CD14-positive monocyte (primary cell): ENCODE results near the gene PLXND1. TPM values are rescaled to one million over a fixed set of nuclear protein-coding genes. Genes with fewer than 3 reads are reported as not detected.

Source experiments
- DNase-seq, 3 donors: peaks; one replicate each; pipeline ENCODE4 v3.0.0-alpha.2; 2011 to 2022
- H2AFZ ChIP-seq: 2 replicates; pipeline ENCODE4 v1.6.0; 2012; ENCODE audit warnings: mild to moderate bottlenecking, low read depth, low read length, inconsistent platforms; ENCODE audit not compliant: insufficient read depth, poor library complexity, severe bottlenecking
- H3K27ac ChIP-seq, 2 donors: 1 replicate in 1 of 2; 2 replicates in 1 of 2; pipeline ENCODE4 v1.5.1; 2012 to 2013; ENCODE audit warnings: low read length in 2 of 2, control low read depth in 1 of 2, inconsistent platforms in 1 of 2, low read depth in 1 of 2, mild to moderate bottlenecking in 1 of 2
- H3K27me3 ChIP-seq, 2 donors: one replicate each; pipeline versions ENCODE4 v1.6.0 to v1.6.1; 2011 to 2013; ENCODE audit warnings: low read length in 2 of 2; ENCODE audit not compliant: control insufficient read depth in 2 of 2, insufficient read depth in 2 of 2
- H3K36me3 ChIP-seq, 2 donors: replicated peaks in 1 of 2; 1 replicate in 1 of 2; 2 replicates in 1 of 2; pipeline versions ENCODE4 v1.5.1 to v1.6.1; 2012 to 2013; ENCODE audit warnings: low read length in 2 of 2, control low read depth in 1 of 2, inconsistent platforms in 1 of 2, mild to moderate bottlenecking in 1 of 2; ENCODE audit not compliant: insufficient read depth in 2 of 2, control insufficient read depth in 1 of 2
- H3K4me1 ChIP-seq, 2 donors: 1 replicate in 1 of 2; 2 replicates in 1 of 2; pipeline versions ENCODE4 v1.5.1 to v1.6.1; 2012 to 2013; ENCODE audit warnings: low read length in 2 of 2, control low read depth in 1 of 2, inconsistent platforms in 1 of 2, mild to moderate bottlenecking in 1 of 2, moderate library complexity in 1 of 2; ENCODE audit not compliant: insufficient read depth in 2 of 2, control insufficient read depth in 1 of 2
- H3K4me2 ChIP-seq: replicated peaks from 2 replicates; pipeline ENCODE3; 2012; ENCODE audit warnings: low read length, moderate library complexity, mild to moderate bottlenecking; ENCODE audit not compliant: poor library complexity, severe bottlenecking; ENCODE audit errors: extremely low read depth
- H3K4me3 ChIP-seq, 3 experiments: fragments of 200-600 bp in 1 of 3; sonication (generic) in 1 of 3; replicated peaks in 1 of 3; 1 replicate in 2 of 3; 2 replicates in 1 of 3; pipeline ENCODE4 v1.5.1; 2011 to 2013; ENCODE audit warnings: low read length in 3 of 3, mild to moderate bottlenecking in 3 of 3, control low read depth in 2 of 3, low read depth in 2 of 3, inconsistent platforms in 1 of 3, moderate library complexity in 1 of 3
- H3K79me2 ChIP-seq: 2 replicates; pipeline ENCODE4 v1.6.0; 2012; ENCODE audit warnings: mild to moderate bottlenecking, control low read depth, inconsistent platforms, low read length, moderate library complexity; ENCODE audit not compliant: insufficient read depth
- H3K9ac ChIP-seq: 2 replicates; pipeline ENCODE4 v1.6.0; 2017; ENCODE audit warnings: low read length, mild to moderate bottlenecking; ENCODE audit not compliant: insufficient read depth, poor library complexity, severe bottlenecking
- H3K9me3 ChIP-seq, 2 donors: replicated peaks in 1 of 2; 1 replicate in 1 of 2; 2 replicates in 1 of 2; pipeline versions ENCODE4 v1.5.1 to v1.6.1; 2012 to 2013; ENCODE audit warnings: low read length in 2 of 2, control low read depth in 1 of 2; ENCODE audit not compliant: control insufficient read depth in 1 of 2, insufficient read depth in 1 of 2
- H4K20me1 ChIP-seq: 2 replicates; pipeline ENCODE4 v1.6.0; 2012; ENCODE audit warnings: mild to moderate bottlenecking, low read length, control low read depth, moderate library complexity; ENCODE audit not compliant: insufficient read depth
- H3K27ac Mint-ChIP-seq, 7 donors: one replicate each; pipeline ENCODE4 v1.8.0; 2020; ENCODE audit warnings: mild to moderate bottlenecking in 7 of 7, mixed read lengths in 7 of 7, moderate library complexity in 6 of 7, inconsistent platforms in 2 of 7
- H3K27me3 Mint-ChIP-seq, 3 donors: one replicate each; pipeline ENCODE4 v1.8.0; 2021 to 2022; ENCODE audit warnings: low read depth in 3 of 3, mild to moderate bottlenecking in 3 of 3, mixed read lengths in 3 of 3, moderate library complexity in 3 of 3, inconsistent platforms in 1 of 3
- H3K36me3 Mint-ChIP-seq, 2 donors: one replicate each; pipeline ENCODE4 v1.8.0; 2020; ENCODE audit warnings: mixed read lengths in 2 of 2, inconsistent platforms in 1 of 2, mild to moderate bottlenecking in 1 of 2
- H3K4me1 Mint-ChIP-seq: one replicate; pipeline ENCODE4 v1.8.0; 2020; ENCODE audit warnings: mild to moderate bottlenecking, mixed read lengths
- H3K4me3 Mint-ChIP-seq, 2 donors: one replicate each; pipeline ENCODE4 v1.8.0; 2020; ENCODE audit warnings: mild to moderate bottlenecking in 2 of 2, mixed read lengths in 2 of 2, moderate library complexity in 1 of 2
- H3K9me3 Mint-ChIP-seq, 7 donors: one replicate each; pipeline ENCODE4 v1.8.0; 2020 to 2022; ENCODE audit warnings: mixed read lengths in 7 of 7, mild to moderate bottlenecking in 6 of 7, moderate library complexity in 6 of 7, inconsistent platforms in 2 of 7
- CTCF ChIP-seq: fragments of 200-600 bp; IDR thresholded peaks from one replicate; pipeline ENCODE4 v1.8.0; 2022; ENCODE audit warnings: antibody characterized with exemption, mild to moderate bottlenecking
- WGBS: methylation state at CpG from one replicate; pipeline ENCODE4 v1.1.5; 2013; ENCODE audit warnings: missing lambda C conversion rate; ENCODE audit not compliant: insufficient coverage; 5-methylcytosine and 5-hydroxymethylcytosine counted together
- intact Hi-C, 2 donors: fragments of 100-400 bp; cut with micrococcal nuclease; formaldehyde crosslinking; loops; one replicate each; pipeline versions ENCODE4 v1.15.0 to v1.15.1; 2023
- polyA plus RNA-seq, 3 donors: library from polyadenylated mRNA; depleted of rRNA in 1 of 3; unstranded in 2 of 3; stranded (reverse) in 1 of 3; fragments of 300-500 nt in 2 of 3; fragments of >200 nt in 1 of 3; fragmentation: Illumina TruSeq in 2 of 3; gene quantifications; 1 replicate in 2 of 3; 2 replicates in 1 of 3; pipeline ENCODE4 v1.2.3, GENCODE V29; 2012 to 2021

The PLXND1 gene
- polyA plus RNA-seq, 3 donors = 7.1 to 170 (median 9.9) TPM

DNA sequence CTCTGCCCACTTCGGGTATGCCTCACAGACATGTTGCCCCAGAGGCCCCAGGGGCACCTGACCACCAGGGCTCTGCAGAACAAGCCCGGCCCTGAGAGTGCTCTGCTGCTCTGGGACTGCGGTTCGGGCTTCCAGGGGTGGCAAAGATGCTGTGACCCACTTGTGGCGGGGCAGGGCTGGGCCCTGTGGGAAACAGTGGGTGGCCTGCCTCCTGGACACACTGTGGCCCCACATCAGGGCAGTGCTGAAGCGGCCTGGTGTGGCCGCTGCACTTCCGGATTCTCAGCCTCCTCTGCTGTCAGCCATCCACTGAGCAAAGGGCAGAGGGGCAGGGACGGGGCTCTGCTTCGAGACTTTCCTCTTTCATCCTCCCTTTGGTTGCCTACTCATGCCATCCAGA, 26.5 kb upstream of the PLXND1 start:
- H3K9me3 ChIP-seq = no peaks in the 10 kb centered on the region
- H3K4me1 ChIP-seq = peaks cover 12% of the 10 kb centered on the region in 2 donors
- H3K27me3 ChIP-seq = no peaks in the 10 kb centered on the region
- 93% methylated on average over 10 of the region's 10 CpGs for WGBS
- Mint-ChIP-seq H3K4me3 (no peak overlapping the region), H3K27ac (peak overlapping the region in 1 of 7 donors; percentile 13), H3K36me3 (no peaks in the 10 kb centered on the region), H3K4me1 (peaks cover 10% of the 10 kb centered on the region), H3K9me3 (peaks cover 0 to 2% (median 0%) of the 10 kb centered on the region in 7 donors), H3K27me3 (peaks cover 0 to 4% (median 0%) of the 10 kb centered on the region in 3 donors)
- TF ChIP-seq CTCF = no peak
- no peak for DNase-seq
- H3K79me2 ChIP-seq = no peaks in the 10 kb centered on the region
- H3K27ac ChIP-seq = no peak overlapping the region
- H4K20me1 ChIP-seq = no peaks in the 10 kb centered on the region
- H3K4me3 ChIP-seq = no peak overlapping the region
- no peak overlapping the region for H2AFZ ChIP-seq
- H3K36me3 ChIP-seq = no peaks in the 10 kb centered on the region
- intact Hi-C loops = no loop called here
- H3K9ac ChIP-seq = no peak overlapping the region
- no peak overlapping the region for H3K4me2 ChIP-seq

GRCh38 chr3:129632556-129632955, 26.1 kb upstream of the PLXND1 start:
- Histone ChIP-seq H4K20me1 (no peaks in the 10 kb centered on the region), H3K36me3 (no peaks in the 10 kb centered on the region), H3K9me3 (no peaks in the 10 kb centered on the region), H3K79me2 (no peaks in the 10 kb centered on the region), H3K9ac (no peak overlapping the region), H3K4me1 (peaks cover 16% of the 10 kb centered on the region in 2 donors), H3K27me3 (no peaks in the 10 kb centered on the region), H3K4me3 (no peak overlapping the region), H3K27ac (no peak overlapping the region), H2AFZ (no peak overlapping the region), H3K4me2 (no peak overlapping the region)
- TF ChIP-seq CTCF = no peak
- H3K27me3 Mint-ChIP-seq = peaks cover 0 to 4% (median 0%) of the 10 kb centered on the region in 3 donors
- no peaks in the 10 kb centered on the region for H3K36me3 Mint-ChIP-seq
- intact Hi-C loops = no loop called here
- H3K27ac Mint-ChIP-seq = peak overlapping the region in 1 of 7 donors; percentile 13
- DNase-seq = no peak
- no peaks in the 10 kb centered on the region for H3K9me3 Mint-ChIP-seq
- peaks cover 14% of the 10 kb centered on the region for H3K4me1 Mint-ChIP-seq
- WGBS = 96% methylated on average over 11 of the region's 11 CpGs
- H3K4me3 Mint-ChIP-seq = no peak overlapping the region
